Testis (tissue), 5 donors: ENCODE measurements around the gene PGM2. TPM values are rescaled to one million over a fixed set of nuclear protein-coding genes. Genes with fewer than 3 reads are reported as not detected.
A peak's percentile ranks its signal among the peaks of the same experiment; 100 is the strongest.
"Not testable (repeated sequence)": the region's sequence is repeated elsewhere in the genome, so short reads cannot be mapped to it uniquely, and the experiment has no call there.

Experiments
- DNase-seq: peaks from one replicate; pipeline ENCODE4 v3.0.0-alpha.2; 2019
- H3K27ac ChIP-seq, 2 donors: fragments of 200-600 bp; sonication (generic); one replicate each; pipeline ENCODE4 v1.5.1; 2019
- H3K27me3 ChIP-seq: fragments of 200-600 bp; sonication (generic); one replicate; pipeline ENCODE4 v1.5.1; 2019
- H3K36me3 ChIP-seq: fragments of 200-600 bp; sonication (generic); one replicate; pipeline ENCODE4 v1.5.1; 2017; ENCODE audit warnings: low read depth; ENCODE audit errors: missing control alignments
- H3K4me1 ChIP-seq: fragments of 200-600 bp; sonication (generic); one replicate; pipeline ENCODE4 v1.5.1; 2019
- H3K4me3 ChIP-seq, 2 donors: fragments of 200-600 bp; sonication (generic); one replicate each; pipeline ENCODE4 v1.5.1; 2017 to 2019
- H3K9me3 ChIP-seq: fragments of 200-600 bp; sonication (generic); one replicate; pipeline ENCODE4 v1.5.1; 2017
- POLR2A ChIP-seq: fragments of 450-650 bp; IDR thresholded peaks from one replicate; pipeline ENCODE4 v1.6.1; 2017; ENCODE audit warnings: antibody characterized with exemption, mild to moderate bottlenecking, moderate library complexity
- WGBS, 2 donors: methylation state at CpG; one replicate each; pipeline ENCODE4 v1.1.5; 2018; 5-methylcytosine and 5-hydroxymethylcytosine counted together
- intact Hi-C: fragments of 100-400 bp; cut with DNase I; formaldehyde crosslinking; loops from one replicate; pipeline ENCODE4 v1.15.1; 2023; ENCODE audit warnings: low total_unique reads
- long read RNA-seq, 2 donors: transcript quantifications; one replicate each; lab custom pipeline, GENCODE V29; 2026
- polyA plus RNA-seq: library from polyadenylated mRNA; stranded (reverse); fragments of 350-450 nt; fragmentation: Illumina TruSeq; extraction: RNeasy Lipid Tissue Mini Kit (QIAGEN cat#74804); gene quantifications from one replicate; pipeline ENCODE4 v1.2.3, GENCODE V29; 2014; ENCODE audit warnings: low read depth, low replicate concordance; ENCODE audit not compliant: insufficient read depth
- total RNA-seq, 2 donors: library from RNA; depleted of rRNA; stranded (reverse); fragments of >200 nt; gene quantifications; one replicate each; pipeline ENCODE4 v1.2.3, GENCODE V29; 2016
- TF ChIP-seq, protein P1 (sequence below), 3 experiments: fragments of 450-650 bp in 2 of 3; fragments of 200-600 bp in 1 of 3; sonication (generic) in 1 of 3; IDR thresholded peaks; one replicate each; pipeline ENCODE4 v1.5.1; 2016 to 2019; ENCODE audit warnings: antibody characterized with exemption in 3 of 3, mild to moderate bottlenecking in 2 of 3, moderate library complexity in 1 of 3

The PGM2 gene
- 10 to 100 TPM; 27.0 to 29.1 TPM for total RNA-seq
- 12.9 TPM for polyA plus RNA-seq
- long read RNA-seq, donor 1, transcript PGM2-201 (14 exons, 3,264 nt) = major isoform, 6 of 16 reads
- long read RNA-seq, donor 1, partial matches to known transcripts = 10 of 16 reads
- long read RNA-seq, donor 1, other reads (novel, unspliced or antisense) = 0 of 16 reads
- long read RNA-seq, donor 2, transcript PGM2-201 (14 exons, 3,264 nt) = major isoform, 10 of 10 reads
- long read RNA-seq, donor 2, partial matches to known transcripts = 0 of 10 reads
- long read RNA-seq, donor 2, other reads (novel, unspliced or antisense) = 0 of 10 reads

DNA sequence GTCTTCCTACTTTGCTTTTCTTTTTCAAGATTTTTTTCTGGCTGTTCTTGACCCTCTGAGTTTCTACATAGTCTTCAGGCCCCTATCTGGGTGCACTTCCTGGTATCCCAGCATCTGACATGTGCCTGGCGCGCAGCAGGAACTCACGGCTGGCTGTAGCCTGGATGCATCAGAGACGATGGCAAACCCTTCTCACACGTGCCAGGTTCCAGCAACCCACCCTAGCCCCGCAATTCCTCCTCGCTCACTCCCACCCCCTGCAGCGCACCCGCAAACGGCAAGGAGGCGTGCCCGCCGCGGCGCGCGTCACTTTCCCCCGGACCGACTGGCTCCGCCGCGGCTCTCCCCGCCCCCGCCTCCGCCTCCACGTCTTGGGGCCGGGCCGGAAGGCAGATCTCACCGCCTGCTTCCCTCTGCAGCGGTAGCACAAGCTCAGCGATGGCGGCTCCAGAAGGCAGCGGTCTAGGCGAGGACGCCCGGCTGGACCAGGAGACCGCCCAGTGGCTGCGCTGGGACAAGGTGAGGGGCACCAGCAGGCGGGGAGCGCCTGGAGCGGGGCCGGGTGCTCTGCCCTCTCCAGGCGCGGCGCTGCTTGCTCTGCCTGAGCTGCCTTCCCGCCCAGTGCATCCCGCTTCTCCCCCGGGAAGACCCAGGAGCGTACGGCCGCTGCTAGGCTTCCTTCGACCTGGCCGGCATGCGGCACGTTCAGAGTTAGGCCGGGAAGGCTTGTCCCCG is at the start of gene PGM2:
PGM2 (plus strand) TSS at position 392 of the 735 bp plus-strand sequence; CDS start at position 439, 47 bp downstream.
- peaks cover 20% of the 10 kb centered on the region for H3K4me1 ChIP-seq
- no peaks in the 10 kb centered on the region for H3K9me3 ChIP-seq
- peak within 1 kb of the TSS; percentile 78 to 88 for H3K27ac ChIP-seq
- WGBS, 2 donors = 0 to 1% methylated on average over 3 to 50 of the region's 57 CpGs
- peak; percentile 58 for TF ChIP-seq POLR2A
- TF ChIP-seq, protein P1, sequence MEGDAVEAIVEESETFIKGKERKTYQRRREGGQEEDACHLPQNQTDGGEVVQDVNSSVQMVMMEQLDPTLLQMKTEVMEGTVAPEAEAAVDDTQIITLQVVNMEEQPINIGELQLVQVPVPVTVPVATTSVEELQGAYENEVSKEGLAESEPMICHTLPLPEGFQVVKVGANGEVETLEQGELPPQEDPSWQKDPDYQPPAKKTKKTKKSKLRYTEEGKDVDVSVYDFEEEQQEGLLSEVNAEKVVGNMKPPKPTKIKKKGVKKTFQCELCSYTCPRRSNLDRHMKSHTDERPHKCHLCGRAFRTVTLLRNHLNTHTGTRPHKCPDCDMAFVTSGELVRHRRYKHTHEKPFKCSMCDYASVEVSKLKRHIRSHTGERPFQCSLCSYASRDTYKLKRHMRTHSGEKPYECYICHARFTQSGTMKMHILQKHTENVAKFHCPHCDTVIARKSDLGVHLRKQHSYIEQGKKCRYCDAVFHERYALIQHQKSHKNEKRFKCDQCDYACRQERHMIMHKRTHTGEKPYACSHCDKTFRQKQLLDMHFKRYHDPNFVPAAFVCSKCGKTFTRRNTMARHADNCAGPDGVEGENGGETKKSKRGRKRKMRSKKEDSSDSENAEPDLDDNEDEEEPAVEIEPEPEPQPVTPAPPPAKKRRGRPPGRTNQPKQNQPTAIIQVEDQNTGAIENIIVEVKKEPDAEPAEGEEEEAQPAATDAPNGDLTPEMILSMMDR (IDR thresholded peaks at IDR 0.05) = peak in 1 of 3 experiments; percentile 13
- no peaks in the 10 kb centered on the region for H3K27me3 ChIP-seq
- DNase-seq = peak; percentile 92
- no peaks in the 10 kb centered on the region for H3K36me3 ChIP-seq
- H3K4me3 ChIP-seq = peak within 1 kb of the TSS; percentile 86 to 91
- intact Hi-C loops = no loop called here

DNA sequence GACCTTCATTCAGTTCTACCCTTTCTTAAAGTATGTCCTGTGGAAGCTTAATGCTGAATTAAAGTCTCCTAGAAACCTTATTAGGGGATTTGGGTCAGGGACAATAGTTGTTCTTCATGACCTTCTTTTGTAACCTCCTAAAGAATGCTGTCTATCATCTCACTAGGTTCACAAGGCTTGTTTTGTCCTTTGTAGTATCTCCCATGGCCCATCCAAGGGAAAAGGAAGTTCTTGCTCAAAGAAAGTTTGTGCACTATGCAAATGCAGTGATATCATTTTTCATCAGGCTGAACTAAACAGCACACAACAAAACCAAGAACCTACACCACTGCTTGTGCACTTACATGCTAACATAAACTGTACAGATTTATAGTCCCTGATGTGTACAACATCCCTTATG is 46.6 kb upstream of the PGM2 start:
- no peaks in the 10 kb centered on the region for H3K36me3 ChIP-seq
- H3K9me3 ChIP-seq = no peaks in the 10 kb centered on the region
- TF ChIP-seq POLR2A = no peak
- TF ChIP-seq, protein P1 (IDR thresholded peaks at IDR 0.05) = no peak
- no peaks in the 10 kb centered on the region for H3K27me3 ChIP-seq
- no peaks in the 10 kb centered on the region for H3K4me1 ChIP-seq
- H3K4me3 ChIP-seq = no peak overlapping the region
- no peak for DNase-seq
- intact Hi-C loops = no loop called here
- H3K27ac ChIP-seq = no peak overlapping the region

DNA sequence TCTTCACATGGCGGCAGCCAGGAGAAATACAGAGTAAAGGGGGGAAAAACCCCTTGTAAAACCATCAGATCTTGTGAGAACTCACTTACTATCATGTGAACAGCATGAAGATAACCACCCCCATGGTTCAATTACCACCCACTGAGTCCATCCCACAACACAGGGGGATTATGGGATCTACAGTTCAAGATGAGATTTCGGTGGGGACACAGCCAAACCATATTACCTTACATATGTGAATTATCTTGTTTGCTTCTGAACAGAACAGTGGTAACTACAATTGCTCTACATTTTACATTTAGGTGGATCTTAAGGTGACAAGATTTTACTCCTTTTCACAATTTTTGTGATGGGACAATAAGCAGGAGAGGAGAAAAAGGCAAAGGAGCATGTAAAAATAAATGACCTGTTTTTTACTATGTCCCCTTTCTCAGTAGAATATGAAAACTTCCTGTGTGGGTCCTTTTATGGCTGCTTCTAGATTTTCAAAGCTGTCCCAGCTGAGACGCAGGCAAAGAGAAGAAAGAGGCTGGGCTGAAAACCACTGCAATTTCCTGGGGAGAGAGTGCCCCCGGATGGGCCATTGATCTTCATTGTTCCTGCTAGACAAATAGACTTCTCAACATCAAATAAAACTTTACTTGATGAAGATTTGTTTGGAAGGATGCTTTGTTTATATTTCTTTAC is 45.9 kb upstream of the PGM2 start:
- TF ChIP-seq, protein P1 (IDR thresholded peaks at IDR 0.05) = no peak
- TF ChIP-seq POLR2A = no peak
- H3K27ac ChIP-seq = no peak overlapping the region
- intact Hi-C loops = no loop called here
- H3K4me1 ChIP-seq = no peaks in the 10 kb centered on the region
- DNase-seq = no peak
- no peaks in the 10 kb centered on the region for H3K36me3 ChIP-seq
- 56 to 64% methylated on average over 4 of the region's 4 CpGs for WGBS, 2 donors
- no peaks in the 10 kb centered on the region for H3K27me3 ChIP-seq
- H3K9me3 ChIP-seq = no peaks in the 10 kb centered on the region
- H3K4me3 ChIP-seq = no peak overlapping the region

DNA sequence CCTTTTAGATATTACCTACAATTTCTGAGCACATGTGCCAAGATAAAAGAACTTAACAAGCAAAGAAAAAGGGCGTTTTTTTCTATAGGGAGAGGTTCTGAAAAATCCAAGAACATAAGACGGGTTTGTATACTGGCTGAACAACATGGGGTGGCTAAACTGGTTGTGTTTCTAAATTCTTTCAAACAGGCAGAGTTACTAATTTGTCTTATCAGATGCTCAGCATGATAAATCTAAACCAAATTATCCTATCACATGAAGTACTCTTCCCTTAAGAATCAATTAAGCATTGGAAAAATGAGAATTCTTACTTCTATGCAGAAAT is 45.4 kb upstream of the PGM2 start:
- no peaks in the 10 kb centered on the region for H3K27me3 ChIP-seq
- 61 to 88% methylated on average over 2 of the region's 2 CpGs for WGBS, 2 donors
- no peaks in the 10 kb centered on the region for H3K9me3 ChIP-seq
- no peaks in the 10 kb centered on the region for H3K4me1 ChIP-seq
- intact Hi-C loops = no loop called here
- no peaks in the 10 kb centered on the region for H3K36me3 ChIP-seq
- DNase-seq = no peak
- no peak overlapping the region for H3K4me3 ChIP-seq
- TF ChIP-seq, protein P1 (IDR thresholded peaks at IDR 0.05) = no peak
- TF ChIP-seq POLR2A = no peak
- H3K27ac ChIP-seq = no peak overlapping the region

DNA sequence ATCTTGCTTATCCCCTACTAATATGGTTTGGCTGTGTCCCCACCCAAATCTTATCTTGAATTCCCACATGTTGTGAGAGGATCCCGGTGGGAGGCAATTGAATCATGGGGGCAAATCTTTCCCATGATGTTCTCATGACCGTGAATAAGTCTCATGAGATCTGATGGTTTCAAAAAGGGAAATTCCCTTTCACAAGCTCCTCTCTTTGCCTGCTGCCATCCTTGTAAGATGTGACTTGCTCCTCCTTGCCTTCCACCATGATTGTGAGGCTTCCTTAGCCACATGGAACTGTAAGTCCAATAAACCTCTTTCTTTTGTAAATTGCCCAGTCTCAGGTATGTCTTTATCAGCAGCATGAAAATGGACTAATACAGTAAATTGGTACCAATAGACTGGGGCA is 40.2 kb upstream of the PGM2 start:
- WGBS, 2 donors = 89 to 91% methylated on average over 2 of the region's 2 CpGs

DNA sequence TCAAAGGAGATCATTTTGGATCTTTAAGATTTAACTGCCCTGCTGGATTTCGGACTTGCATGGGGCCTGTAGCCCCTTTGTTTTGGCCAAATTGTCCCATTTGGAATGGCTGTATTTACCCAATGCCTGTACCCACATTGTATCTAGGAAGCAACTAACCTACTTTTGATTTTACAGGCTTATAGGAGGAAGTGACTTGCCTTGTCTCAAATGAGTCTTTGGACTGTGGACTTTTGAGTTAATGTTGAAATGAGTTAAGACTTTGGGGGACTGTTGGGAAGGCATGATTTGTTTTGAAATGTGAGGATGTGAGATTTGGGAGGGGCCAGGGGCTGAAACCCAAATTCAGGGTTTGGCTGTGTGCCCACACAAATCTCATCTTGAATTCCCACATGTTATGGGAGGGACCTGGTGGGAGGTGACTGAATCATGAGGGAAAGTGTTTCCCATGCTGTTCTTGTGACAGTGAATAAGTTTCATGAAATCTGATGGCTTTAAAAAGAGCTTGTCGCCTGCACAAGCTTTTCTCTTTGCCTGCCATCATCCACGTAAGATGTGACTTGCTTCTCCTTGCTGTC is 38.5 kb upstream of the PGM2 start:
- H3K4me1 ChIP-seq, H3K27me3 ChIP-seq, H3K4me3 ChIP-seq, H3K36me3 ChIP-seq, DNase-seq, intact Hi-C loops, H3K9me3 ChIP-seq, H3K27ac ChIP-seq: not testable (repeated sequence)
- WGBS, 2 donors = 92 to 95% methylated on average over 3 of the region's 3 CpGs

More for the DNA sequence above, 40.2 kb upstream of the PGM2 start:
- DNase-seq, H3K9me3 ChIP-seq, H3K4me3 ChIP-seq, H3K27me3 ChIP-seq, H3K36me3 ChIP-seq, intact Hi-C loops, H3K4me1 ChIP-seq, H3K27ac ChIP-seq: not testable (repeated sequence)
